ENCODE results near the gene KCNJ6. TPM values are rescaled to one million over a fixed set of nuclear protein-coding genes. Genes with fewer than 3 reads are reported as not detected.

KCNJ6 gene
- total and polyA plus RNA-seq, 9 of the 15 experiments (the other 6 are each of a cell fraction or from before 2014, with no cell fraction given): 0.06 to 0.21 (median 0.13) TPM; not detected in 1

DNA sequence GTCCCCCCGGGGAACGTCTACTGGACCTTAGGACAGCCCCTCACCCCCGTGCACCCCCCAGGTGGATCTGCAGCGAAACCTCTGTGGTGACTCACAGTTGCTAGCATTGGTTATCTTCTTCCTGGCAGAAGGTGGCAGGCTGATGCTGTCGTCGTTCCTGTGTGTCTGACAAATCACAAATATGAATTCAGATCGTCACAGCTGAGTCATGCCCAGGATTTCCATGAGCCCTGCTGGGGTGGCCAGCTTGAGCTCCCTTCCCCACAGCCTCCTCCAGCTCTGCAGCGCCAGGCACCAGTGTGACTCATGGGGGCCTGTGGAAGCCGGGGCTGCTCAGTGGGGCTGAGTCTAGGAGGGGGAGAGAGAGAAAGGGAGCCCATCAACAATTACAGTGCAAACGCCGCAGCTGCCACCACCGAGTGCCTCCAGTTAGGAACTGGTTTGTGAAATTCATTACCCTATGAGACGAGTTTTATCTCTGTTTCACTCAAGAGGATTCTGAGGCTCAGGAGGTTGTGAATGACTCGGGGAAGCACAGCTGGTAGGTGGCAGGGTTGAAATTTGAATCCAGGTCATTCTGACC is 351.8 kb downstream of the KCNJ6 start (continued):
- TF ChIP-seq CXXC5 (CRISPR knock-in tag; IDR thresholded peaks at IDR 0.05) (no peak), FOXA1 (IDR thresholded peaks at IDR 0.05; ENCODE audit: borderline replicate concordance) (no peak), ZNF785 (CRISPR knock-in tag; IDR thresholded peaks at IDR 0.05) (no peak), ZNF740 (CRISPR knock-in tag; IDR thresholded peaks at IDR 0.05) (peak; percentile 97), ZNF740 (tag; IDR thresholded peaks at IDR 0.05) (0 out of 4 replicates have a peak, but pooled peaks of 1 of the 2 experiments have one; percentile 9), RAD51 (IDR thresholded peaks at IDR 0.05; ENCODE audit: borderline replicate concordance, low read depth) (no peak), NFYB (IDR thresholded peaks at IDR 0.05; ENCODE audit: extremely low read depth, insufficient read length) (no peak), ZNF695 (CRISPR knock-in tag; IDR thresholded peaks at IDR 0.05) (no peak), GTF2F1 (IDR thresholded peaks at IDR 0.05; ENCODE audit: low read depth, low read length) (no peak), HMG20A (CRISPR knock-in tag; conservative IDR thresholded peaks at IDR 0.05) (no peak), BACH1 (tag; IDR thresholded peaks at IDR 0.05) (peak; percentile 83; the same call in 1 of the 2 replicates), ZNF165 (CRISPR knock-in tag; IDR thresholded peaks at IDR 0.05; ENCODE audit: borderline replicate concordance) (no peak), RB1 (IDR thresholded peaks at IDR 0.05; ENCODE audit: low read depth) (no peak; the same call in 1 of the 2 replicates), MEF2D (tag; conservative IDR thresholded peaks at IDR 0.05; ENCODE audit: low read depth) (0 out of 2 replicates have a peak, but pooled peaks have one; percentile 15), EP400 (IDR thresholded peaks at IDR 0.05) (no peak; the same call in 1 of the 2 replicates), ZNF12 (CRISPR knock-in tag; IDR thresholded peaks at IDR 0.05) (no peak), SMARCA5 (IDR thresholded peaks at IDR 0.05) (peak; percentile 83; the same call in 1 of the 2 replicates), MAFF (IDR thresholded peaks at IDR 0.05; ENCODE audit: low read length) (peak; percentile 53), ZKSCAN8 (CRISPR knock-in tag; IDR thresholded peaks at IDR 0.05) (no peak)
- TF ChIP-seq, protein P1, sequence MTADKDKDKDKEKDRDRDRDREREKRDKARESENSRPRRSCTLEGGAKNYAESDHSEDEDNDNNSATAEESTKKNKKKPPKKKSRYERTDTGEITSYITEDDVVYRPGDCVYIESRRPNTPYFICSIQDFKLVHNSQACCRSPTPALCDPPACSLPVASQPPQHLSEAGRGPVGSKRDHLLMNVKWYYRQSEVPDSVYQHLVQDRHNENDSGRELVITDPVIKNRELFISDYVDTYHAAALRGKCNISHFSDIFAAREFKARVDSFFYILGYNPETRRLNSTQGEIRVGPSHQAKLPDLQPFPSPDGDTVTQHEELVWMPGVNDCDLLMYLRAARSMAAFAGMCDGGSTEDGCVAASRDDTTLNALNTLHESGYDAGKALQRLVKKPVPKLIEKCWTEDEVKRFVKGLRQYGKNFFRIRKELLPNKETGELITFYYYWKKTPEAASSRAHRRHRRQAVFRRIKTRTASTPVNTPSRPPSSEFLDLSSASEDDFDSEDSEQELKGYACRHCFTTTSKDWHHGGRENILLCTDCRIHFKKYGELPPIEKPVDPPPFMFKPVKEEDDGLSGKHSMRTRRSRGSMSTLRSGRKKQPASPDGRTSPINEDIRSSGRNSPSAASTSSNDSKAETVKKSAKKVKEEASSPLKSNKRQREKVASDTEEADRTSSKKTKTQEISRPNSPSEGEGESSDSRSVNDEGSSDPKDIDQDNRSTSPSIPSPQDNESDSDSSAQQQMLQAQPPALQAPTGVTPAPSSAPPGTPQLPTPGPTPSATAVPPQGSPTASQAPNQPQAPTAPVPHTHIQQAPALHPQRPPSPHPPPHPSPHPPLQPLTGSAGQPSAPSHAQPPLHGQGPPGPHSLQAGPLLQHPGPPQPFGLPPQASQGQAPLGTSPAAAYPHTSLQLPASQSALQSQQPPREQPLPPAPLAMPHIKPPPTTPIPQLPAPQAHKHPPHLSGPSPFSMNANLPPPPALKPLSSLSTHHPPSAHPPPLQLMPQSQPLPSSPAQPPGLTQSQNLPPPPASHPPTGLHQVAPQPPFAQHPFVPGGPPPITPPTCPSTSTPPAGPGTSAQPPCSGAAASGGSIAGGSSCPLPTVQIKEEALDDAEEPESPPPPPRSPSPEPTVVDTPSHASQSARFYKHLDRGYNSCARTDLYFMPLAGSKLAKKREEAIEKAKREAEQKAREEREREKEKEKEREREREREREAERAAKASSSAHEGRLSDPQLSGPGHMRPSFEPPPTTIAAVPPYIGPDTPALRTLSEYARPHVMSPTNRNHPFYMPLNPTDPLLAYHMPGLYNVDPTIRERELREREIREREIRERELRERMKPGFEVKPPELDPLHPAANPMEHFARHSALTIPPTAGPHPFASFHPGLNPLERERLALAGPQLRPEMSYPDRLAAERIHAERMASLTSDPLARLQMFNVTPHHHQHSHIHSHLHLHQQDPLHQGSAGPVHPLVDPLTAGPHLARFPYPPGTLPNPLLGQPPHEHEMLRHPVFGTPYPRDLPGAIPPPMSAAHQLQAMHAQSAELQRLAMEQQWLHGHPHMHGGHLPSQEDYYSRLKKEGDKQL (CRISPR knock-in tag; IDR thresholded peaks at IDR 0.05; ENCODE audit: borderline replicate concordance): no peak

All from K562 (cell line).